GM12878 (cell line): ENCODE measurements around the gene DNAH11. TPM values are rescaled to one million over a fixed set of nuclear protein-coding genes. Genes with fewer than 3 reads are reported as not detected.

Experiments
- ATAC-seq: fragments of 200-7000 bp; cut with Tn5 transposase; 3 replicates; pipeline ENCODE4 v1.9.1; 2020; ENCODE audit warnings: mild to moderate bottlenecking, moderate library complexity
- BruUV-seq: library from RNA; stranded (reverse); fragments of 400-500 nt; replicated peaks from 2 replicates; lab custom pipeline; 2021; lab: Mats Ljungman, UMichigan
- CTCF ChIA-PET: fragments of 300-600 bp; sonication (Branson Sonifier 250); formaldehyde crosslinking; extraction: SDS; loops from one replicate; lab custom pipeline; 2021; ENCODE audit warnings: inconsistent platforms; lab: Yijun Ruan, JAX
- POLR2A ChIA-PET: fragments of 350-600 bp; formaldehyde crosslinking; extraction: SDS; loops from one replicate; lab custom pipeline; 2021; ENCODE audit warnings: inconsistent platforms; lab: Charles Lee
- RAD21 ChIA-PET: fragments of 300-600 bp; sonication (Branson Sonifier 250); formaldehyde crosslinking; loops from one replicate; lab custom pipeline; 2023; ENCODE audit warnings: antibody characterized with exemption; ENCODE audit not compliant: unreplicated experiment; lab: Charles Lee
- SMC1A ChIA-PET: fragments of 300-600 bp; sonication (Branson Sonifier 250); formaldehyde crosslinking; loops from one replicate; lab custom pipeline; 2023; ENCODE audit not compliant: unreplicated experiment, uncharacterized antibody; lab: Charles Lee
- DNase-seq: peaks from one replicate; pipeline ENCODE4 v3.0.0-alpha.2; 2011; ENCODE audit warnings: low read depth, low spot score
- FAIRE-seq: peaks from 3 replicates; lab custom pipeline; 2011; peaks lifted over from hg19 to GRCh38; lab: Jason Lieb, UNC
- H2AFZ ChIP-seq: 2 replicates; pipeline ENCODE4 v1.6.0; 2011; ENCODE audit warnings: low read depth, low read length, control low read depth; ENCODE audit not compliant: control insufficient read depth
- H3K27ac ChIP-seq: 2 replicates; pipeline ENCODE4 v1.5.1; 2011; ENCODE audit warnings: control low read depth; ENCODE audit not compliant: control insufficient read depth, insufficient read depth
- H3K27me3 ChIP-seq, 2 experiments: replicated peaks in 1 of 2; 2 replicates each; pipeline versions ENCODE4 v1.6.0 to v1.6.1; 2011; ENCODE audit warnings: low read length in 1 of 2; ENCODE audit not compliant: control insufficient read depth in 2 of 2, insufficient read depth in 2 of 2
- H3K36me3 ChIP-seq, 2 experiments: 2 replicates each; pipeline ENCODE4 v1.5.1; 2011; ENCODE audit warnings: low read length in 1 of 2; ENCODE audit not compliant: control insufficient read depth in 2 of 2, insufficient read depth in 2 of 2
- H3K4me1 ChIP-seq: 2 replicates; pipeline ENCODE4 v1.6.1; 2011; ENCODE audit warnings: mild to moderate bottlenecking, low read length, moderate library complexity, mixed read lengths; ENCODE audit not compliant: control insufficient read depth, insufficient read depth
- H3K4me2 ChIP-seq: 2 replicates; pipeline ENCODE4 v1.6.0; 2011; ENCODE audit warnings: control low read depth; ENCODE audit not compliant: control insufficient read depth, insufficient read depth
- H3K4me3 ChIP-seq: fragments of 200-600 bp; sonication (generic); 2 replicates; pipeline ENCODE4 v1.5.1; 2016
- H3K79me2 ChIP-seq: 2 replicates; pipeline ENCODE4 v1.6.0; 2011; ENCODE audit warnings: low read length; ENCODE audit not compliant: control insufficient read depth, insufficient read depth
- H3K9ac ChIP-seq: 2 replicates; pipeline ENCODE4 v1.8.0; 2011; ENCODE audit warnings: low read length, control low read depth, mixed read lengths; ENCODE audit not compliant: control insufficient read depth, insufficient read depth
- H3K9me3 ChIP-seq: replicated peaks from 3 replicates; pipeline ENCODE4 v1.5.1; 2011; ENCODE audit warnings: mild to moderate bottlenecking, low read length; ENCODE audit not compliant: control insufficient read depth, insufficient read depth
- H4K20me1 ChIP-seq: 2 replicates; pipeline ENCODE4 v1.6.0; 2011; ENCODE audit not compliant: control insufficient read depth, insufficient read depth
- ATF3 ChIP-seq: IDR thresholded peaks from 2 replicates; pipeline ENCODE4 v1.6.1; 2011; ENCODE audit warnings: low read depth, mild to moderate bottlenecking, low read length, moderate library complexity, borderline replicate concordance; ENCODE audit errors: extremely low read depth
- BACH1 ChIP-seq: fragments of 450-650 bp; IDR thresholded peaks from 2 replicates; pipeline ENCODE4 v1.6.1; 2017; ENCODE audit warnings: mild to moderate bottlenecking, borderline replicate concordance
- EZH2 ChIP-seq: IDR thresholded peaks from 2 replicates; pipeline ENCODE4 v1.6.1; 2012; ENCODE audit warnings: low read depth, mild to moderate bottlenecking, control low read depth, inconsistent platforms, low read length, borderline replicate concordance; ENCODE audit not compliant: control insufficient read depth
- IRF3 ChIP-seq: fragments of 450-650 bp; IDR thresholded peaks from 2 replicates; pipeline ENCODE4 v1.6.1; 2014; ENCODE audit warnings: mild to moderate bottlenecking
- NR2C2 ChIP-seq: IDR thresholded peaks from 2 replicates; pipeline ENCODE4 v1.6.1; 2011; ENCODE audit warnings: borderline replicate concordance, low read depth; ENCODE audit not compliant: control insufficient read depth, insufficient read length
- PRDM15 ChIP-seq: fragments of 450-650 bp; formaldehyde crosslinking; IDR thresholded peaks from 2 replicates; pipeline ENCODE4 v1.4.0; 2020; ENCODE audit warnings: mild to moderate bottlenecking, moderate library complexity
- SP1 ChIP-seq: IDR thresholded peaks from one replicate; pipeline ENCODE4 v1.6.1; 2011; ENCODE audit warnings: low read depth, low read length
- STAT1 ChIP-seq: fragments of 450-650 bp; conservative IDR thresholded peaks from 2 replicates; pipeline ENCODE4 v1.6.1; 2014; ENCODE audit warnings: antibody characterized with exemption, mild to moderate bottlenecking
- WGBS: methylation state at CpG from one replicate; pipeline ENCODE4 v1.1.6; 2016; ENCODE audit warnings: low lambda C conversion rate; ENCODE audit not compliant: insufficient replicate concordance, insufficient coverage; ENCODE audit errors: missing lambda C conversion rate; 5-methylcytosine and 5-hydroxymethylcytosine counted together
- in situ Hi-C: fragments of 300-500 bp; cut with MboI; formaldehyde crosslinking; loops from 9 replicates; pipeline ENCODE4 v1.14.3; 2018; ENCODE audit warnings: mixed read lengths
- intact Hi-C: fragments of 100-400 bp; cut with micrococcal nuclease; formaldehyde crosslinking; loops from one replicate; pipeline ENCODE4 v1.14.2; 2022; ENCODE audit not compliant: unreplicated experiment
- polyA plus RNA-seq, 11 experiments: library from polyadenylated mRNA; depleted of rRNA in 4 of 11; unstranded in 6 of 11; stranded (reverse) in 5 of 11; fragments of >200 nt; fragmentation: Nextera tagmentation in 4 of 11; fragmentation: Illumina TruSeq in 1 of 11; extraction: Ambion mirVana in 4 of 11; extraction: Trizol in 1 of 11; gene quantifications; 1 replicate in 1 of 11; 2 replicates in 10 of 11; pipeline versions ENCODE4 v1.2.1 to v1.2.3, GENCODE V29; 2011 to 2016; ENCODE audit warnings: inconsistent platforms in 2 of 11, missing spikeins in 2 of 11, low read depth in 1 of 11
- total RNA-seq, 4 experiments: library from RNA; depleted of rRNA in 3 of 4; stranded (reverse); fragments of >200 nt in 3 of 4; fragmentation: Illumina TruSeq in 1 of 4; extraction: Trizol in 1 of 4; gene quantifications; 2 replicates each; pipeline versions ENCODE4 v1.2.1 to v1.2.3, GENCODE V29; 2013 to 2021

The DNAH11 gene
- total and polyA plus RNA-seq, 10 of the 15 experiments (the other 5 are each of a cell fraction or from before 2014, with no cell fraction given) = 0.03 to 0.56 (median 0.10) TPM

DNA sequence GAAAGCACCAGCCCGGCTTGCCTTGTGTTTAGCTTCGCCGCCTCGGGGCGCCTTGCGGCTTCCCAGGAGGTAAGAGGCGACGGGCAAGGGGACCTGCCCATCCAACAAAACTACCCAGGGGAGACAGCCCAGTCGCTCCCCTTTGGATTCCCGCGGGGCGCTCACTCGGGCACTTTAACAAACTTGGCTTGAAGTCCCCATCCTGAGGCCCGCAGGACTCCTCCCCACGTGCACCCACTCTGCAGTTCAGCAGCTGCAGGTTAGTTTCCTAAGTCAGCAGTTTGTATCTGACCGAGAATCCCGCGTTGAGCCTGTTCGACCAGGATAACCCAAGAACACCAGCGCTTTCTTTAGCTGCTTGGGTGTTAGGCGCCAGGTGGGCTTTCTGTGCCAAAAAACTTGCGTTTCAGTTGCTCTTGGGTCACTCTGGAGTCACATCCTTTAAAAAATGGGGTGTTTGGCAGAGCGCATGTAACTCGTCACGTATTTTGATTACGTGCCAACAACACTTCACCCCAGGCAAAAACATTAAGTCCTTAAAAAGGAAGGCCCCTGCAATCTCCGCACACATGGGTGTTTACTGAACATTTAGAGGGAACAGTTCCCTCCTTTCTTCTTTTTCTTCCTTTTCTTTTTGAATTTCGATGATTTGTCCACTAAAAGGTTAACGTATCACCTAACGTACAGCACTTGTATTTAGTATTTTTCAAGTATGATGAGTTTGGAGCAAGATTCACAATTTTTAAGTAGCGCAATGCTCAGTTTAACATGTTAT lies 876 bp downstream of the DNAH11 start (continued):
- TF ChIP-seq IRF3 (no peak), SP1 (no peak), ATF3 (no peak), BACH1 (no peak), STAT1 (no peak)

DNA sequence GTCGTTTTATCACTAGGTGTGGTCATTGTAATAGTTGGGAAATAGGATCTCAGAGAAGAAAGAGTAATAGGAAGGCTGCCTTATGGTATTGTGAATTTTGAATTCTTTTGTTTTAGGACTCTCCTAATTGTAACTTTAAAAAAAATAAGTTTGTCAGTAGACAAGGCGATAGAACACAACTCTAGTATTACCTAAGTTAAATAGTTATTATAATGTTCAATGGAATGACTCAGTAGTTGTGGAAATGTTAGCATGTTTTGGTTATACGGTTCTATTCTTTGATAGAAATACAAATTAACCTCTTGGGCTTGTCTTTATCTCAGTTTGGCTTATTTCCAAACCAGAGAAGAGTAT lies 1.4 kb downstream of the DNAH11 start:
- Histone ChIP-seq H3K4me1 (no peaks in the 10 kb centered on the region), H3K9ac (no peak overlapping the region), H3K9me3 (no peaks in the 10 kb centered on the region; the same call in 2 of the 3 replicates), H2AFZ (no peak overlapping the region), H3K4me2 (no peak overlapping the region), H4K20me1 (no peaks in the 10 kb centered on the region), H3K27ac (no peak overlapping the region), H3K27me3 (peaks cover 5 to 22% of the 10 kb centered on the region in 2 experiments), H3K4me3 (no peak overlapping the region), H3K79me2 (no peaks in the 10 kb centered on the region), H3K36me3 (no peaks in the 10 kb centered on the region)
- no peak for TF ChIP-seq PRDM15 (CRISPR knock-in tag)
- no peak for TF ChIP-seq EZH2
- TF ChIP-seq NR2C2 = no peak
- ChIA-PET RAD21 (no interaction called here), SMC1A (no interaction called here), CTCF (no interaction called here), POLR2A (no interaction called here)
- in situ Hi-C loops = no loop called here
- BruUV-seq = no TSS peak
- ATAC-seq (no peak), DNase-seq (no peak), FAIRE-seq (no peak)
- intact Hi-C loops = no loop called here
- WGBS = 0% methylated on average over 3 of the region's 3 CpGs
